ENCODE data around the gene CCDC178.

CCDC178 gene

DNA sequence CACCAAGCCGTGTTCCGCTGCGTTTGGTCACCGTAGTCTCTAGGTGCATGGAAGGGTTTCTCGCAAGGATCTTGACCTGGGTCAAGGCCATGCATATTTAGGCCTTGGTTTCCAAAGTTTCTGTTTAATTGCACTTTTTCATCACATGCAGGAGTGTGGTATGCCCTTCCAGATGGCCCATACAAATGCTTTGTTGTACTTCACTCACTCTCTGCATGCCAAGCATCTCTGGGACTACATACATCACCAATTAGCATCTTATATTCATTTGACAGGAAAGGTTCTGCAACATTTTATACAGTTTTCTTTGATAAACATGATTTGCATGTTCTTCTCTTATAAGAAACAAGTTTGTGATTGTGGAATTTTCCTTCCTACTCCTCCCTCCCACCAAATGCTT is 534.9 kb downstream of the CCDC178 start:
- Histone ChIP-seq H4K12ac (ENCODE audit: low read depth, low read length) (no peak overlapping the region), H3K4me1 (ENCODE audit: control insufficient read depth in 1 of 2, insufficient read depth in 2 of 2, low read length in 2 of 2) (no peaks in the 10 kb centered on the region), H3K27ac (ENCODE audit: low read depth, low read length) (no peak overlapping the region), H2AFZ (ENCODE audit: insufficient read depth, low read length, poor library complexity) (no peak overlapping the region), H2BK120ac (ENCODE audit: insufficient read depth, low read length, poor library complexity) (no peak overlapping the region), H3K18ac (ENCODE audit: low read length) (no peak overlapping the region), H3K4me3 (ENCODE audit: low read depth, low read length) (no peak overlapping the region), H3K4me2 (ENCODE audit: low read length) (no peak overlapping the region), H3K14ac (ENCODE audit: low read length) (no peak overlapping the region), H2BK5ac (ENCODE audit: low read depth, low read length, poor library complexity) (no peak overlapping the region), H4K91ac (ENCODE audit: low read depth, low read length) (no peak overlapping the region), H2BK12ac (ENCODE audit: low read length) (no peak overlapping the region), H3K9me3 (ENCODE audit: insufficient read depth, low read depth, low read length) (no peaks in the 10 kb centered on the region), H3K79me2 (ENCODE audit: control insufficient read depth, insufficient read depth, low read length, poor library complexity) (no peaks in the 10 kb centered on the region), H3K27me3 (ENCODE audit: insufficient read depth, low read length) (no peaks in the 10 kb centered on the region), H2AK5ac (ENCODE audit: low read length) (no peak overlapping the region), H3K23ac (ENCODE audit: low read length) (no peak overlapping the region), H3K79me1 (ENCODE audit: low read length) (no peaks in the 10 kb centered on the region), H4K8ac (ENCODE audit: low read depth, low read length) (no peak overlapping the region), H3K36me3 (ENCODE audit: control insufficient read depth in 1 of 2, insufficient read depth in 2 of 2, low read length in 2 of 2) (no peaks in the 10 kb centered on the region), H3K4ac (ENCODE audit: low read depth, low read length) (no peak overlapping the region), H3K9ac (ENCODE audit: low read length) (no peak overlapping the region)
- DNase-seq = no peak
- WGBS (ENCODE audit: extremely low coverage, insufficient coverage, insufficient read length) = no CpG with 5 or more reads among the region's 5 CpGs

DNA sequence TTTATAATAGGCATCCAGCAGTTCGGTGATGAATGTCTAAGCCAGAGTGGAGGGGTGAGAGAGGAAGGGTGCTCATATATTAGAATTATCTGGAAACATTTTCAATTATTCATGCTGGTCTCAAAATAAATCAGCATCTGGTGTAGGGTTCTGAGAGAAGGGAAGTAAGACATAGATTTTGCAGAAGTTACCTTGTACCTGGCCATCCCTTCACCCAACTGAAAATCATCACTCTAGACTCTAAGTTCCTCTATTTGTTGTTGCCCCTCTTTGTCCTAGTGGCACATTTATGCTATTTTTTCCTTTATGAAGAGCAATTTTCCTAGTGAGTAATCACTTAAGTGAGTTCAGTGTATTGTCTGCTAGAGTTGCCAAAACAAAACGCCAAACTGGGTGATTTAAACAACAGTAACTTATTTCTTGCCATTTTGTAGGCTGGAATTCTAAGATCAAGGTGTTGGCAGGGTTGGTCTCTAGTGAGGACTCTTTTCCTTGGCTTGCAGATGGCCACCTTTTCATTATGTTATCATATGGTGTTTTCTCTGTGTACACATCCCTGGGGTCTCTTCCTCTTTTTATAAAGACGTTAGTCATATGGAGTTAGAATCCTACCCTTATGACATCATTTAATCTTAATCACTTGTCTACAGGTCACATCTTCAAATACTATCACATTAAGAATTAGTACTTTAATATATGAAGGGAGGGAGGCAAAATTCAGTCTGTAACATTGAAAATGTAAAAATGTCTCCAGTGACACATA is 537.8 kb downstream of the CCDC178 start:
- no peak for DNase-seq
- no peaks in the 10 kb centered on the region for H3K36me3 ChIP-seq (ENCODE audit: control insufficient read depth in 1 of 2, insufficient read depth in 2 of 2, low read length in 2 of 2)
- no peaks in the 10 kb centered on the region for H3K9me3 ChIP-seq (ENCODE audit: insufficient read depth, low read depth, low read length)
- H3K4me1 ChIP-seq (ENCODE audit: control insufficient read depth in 1 of 2, insufficient read depth in 2 of 2, low read length in 2 of 2) = no peaks in the 10 kb centered on the region
- no peak overlapping the region for H2BK12ac ChIP-seq (ENCODE audit: low read length)
- H3K79me1 ChIP-seq (ENCODE audit: low read length) = no peaks in the 10 kb centered on the region
- no peak overlapping the region for H3K18ac ChIP-seq (ENCODE audit: low read length)
- H4K12ac ChIP-seq (ENCODE audit: low read depth, low read length) = no peak overlapping the region
- H3K79me2 ChIP-seq (ENCODE audit: control insufficient read depth, insufficient read depth, low read length, poor library complexity) = no peaks in the 10 kb centered on the region
- no peak overlapping the region for H3K4me3 ChIP-seq (ENCODE audit: low read depth, low read length)
- no peak overlapping the region for H4K91ac ChIP-seq (ENCODE audit: low read depth, low read length)
- no peak overlapping the region for H3K27ac ChIP-seq (ENCODE audit: low read depth, low read length)
- H3K14ac ChIP-seq (ENCODE audit: low read length) = no peak overlapping the region
- no peaks in the 10 kb centered on the region for H3K27me3 ChIP-seq (ENCODE audit: insufficient read depth, low read length)
- no peak overlapping the region for H3K4ac ChIP-seq (ENCODE audit: low read depth, low read length)
- no peak overlapping the region for H3K23ac ChIP-seq (ENCODE audit: low read length)
- H4K8ac ChIP-seq (ENCODE audit: low read depth, low read length) = no peak overlapping the region
- H3K9ac ChIP-seq (ENCODE audit: low read length) = no peak overlapping the region
- H2AK5ac ChIP-seq (ENCODE audit: low read length) = no peak overlapping the region
- H3K4me2 ChIP-seq (ENCODE audit: low read length) = no peak overlapping the region
- WGBS (ENCODE audit: extremely low coverage, insufficient coverage, insufficient read length) = no CpG with 5 or more reads among the region's 3 CpGs
- no peak overlapping the region for H2AFZ ChIP-seq (ENCODE audit: insufficient read depth, low read length, poor library complexity)
- no peak overlapping the region for H2BK5ac ChIP-seq (ENCODE audit: low read depth, low read length, poor library complexity)
- H2BK120ac ChIP-seq (ENCODE audit: insufficient read depth, low read length, poor library complexity) = no peak overlapping the region

GRCh38 chr18:32899819-32900218 is 540.7 kb downstream of the CCDC178 start:
- Histone ChIP-seq H3K9me3 (ENCODE audit: insufficient read depth, low read depth, low read length) (peaks cover 5% of the 10 kb centered on the region), H3K4me2 (ENCODE audit: low read length) (no peak overlapping the region), H2BK12ac (ENCODE audit: low read length) (no peak overlapping the region), H4K8ac (ENCODE audit: low read depth, low read length) (no peak overlapping the region), H4K91ac (ENCODE audit: low read depth, low read length) (no peak overlapping the region), H2AFZ (ENCODE audit: insufficient read depth, low read length, poor library complexity) (no peak overlapping the region), H3K79me1 (ENCODE audit: low read length) (no peaks in the 10 kb centered on the region), H3K4ac (ENCODE audit: low read depth, low read length) (no peak overlapping the region), H3K36me3 (ENCODE audit: control insufficient read depth in 1 of 2, insufficient read depth in 2 of 2, low read length in 2 of 2) (no peaks in the 10 kb centered on the region), H2AK5ac (ENCODE audit: low read length) (no peak overlapping the region), H3K27me3 (ENCODE audit: insufficient read depth, low read length) (no peaks in the 10 kb centered on the region), H3K4me1 (ENCODE audit: control insufficient read depth in 1 of 2, insufficient read depth in 2 of 2, low read length in 2 of 2) (no peaks in the 10 kb centered on the region), H3K18ac (ENCODE audit: low read length) (no peak overlapping the region), H3K9ac (ENCODE audit: low read length) (no peak overlapping the region), H3K4me3 (ENCODE audit: low read depth, low read length) (no peak overlapping the region), H3K79me2 (ENCODE audit: control insufficient read depth, insufficient read depth, low read length, poor library complexity) (no peaks in the 10 kb centered on the region), H3K27ac (ENCODE audit: low read depth, low read length) (no peak overlapping the region), H3K23ac (ENCODE audit: low read length) (no peak overlapping the region), H2BK5ac (ENCODE audit: low read depth, low read length, poor library complexity) (no peak overlapping the region), H2BK120ac (ENCODE audit: insufficient read depth, low read length, poor library complexity) (no peak overlapping the region), H3K14ac (ENCODE audit: low read length) (no peak overlapping the region), H4K12ac (ENCODE audit: low read depth, low read length) (no peak overlapping the region)
- no CpG with 5 or more reads among the region's 3 CpGs for WGBS (ENCODE audit: extremely low coverage, insufficient coverage, insufficient read length)
- no peak for DNase-seq

GRCh38 chr18:32896776-32897547 is 543.6 kb downstream of the CCDC178 start:
- Histone ChIP-seq H3K36me3 (ENCODE audit: control insufficient read depth in 1 of 2, insufficient read depth in 2 of 2, low read length in 2 of 2) (no peaks in the 10 kb centered on the region), H3K18ac (ENCODE audit: low read length) (no peak overlapping the region), H2BK5ac (ENCODE audit: low read depth, low read length, poor library complexity) (no peak overlapping the region), H3K4me2 (ENCODE audit: low read length) (no peak overlapping the region), H4K8ac (ENCODE audit: low read depth, low read length) (no peak overlapping the region), H2BK12ac (ENCODE audit: low read length) (no peak overlapping the region), H2AK5ac (ENCODE audit: low read length) (no peak overlapping the region), H3K79me2 (ENCODE audit: control insufficient read depth, insufficient read depth, low read length, poor library complexity) (no peaks in the 10 kb centered on the region), H3K4me1 (ENCODE audit: control insufficient read depth in 1 of 2, insufficient read depth in 2 of 2, low read length in 2 of 2) (no peaks in the 10 kb centered on the region), H3K14ac (ENCODE audit: low read length) (no peak overlapping the region), H3K23ac (ENCODE audit: low read length) (no peak overlapping the region), H3K79me1 (ENCODE audit: low read length) (no peaks in the 10 kb centered on the region), H3K4me3 (ENCODE audit: low read depth, low read length) (no peak overlapping the region), H3K27me3 (ENCODE audit: insufficient read depth, low read length) (no peaks in the 10 kb centered on the region), H3K9ac (ENCODE audit: low read length) (no peak overlapping the region), H2AFZ (ENCODE audit: insufficient read depth, low read length, poor library complexity) (no peak overlapping the region), H3K4ac (ENCODE audit: low read depth, low read length) (no peak overlapping the region), H3K27ac (ENCODE audit: low read depth, low read length) (no peak overlapping the region), H4K12ac (ENCODE audit: low read depth, low read length) (no peak overlapping the region), H4K91ac (ENCODE audit: low read depth, low read length) (no peak overlapping the region), H2BK120ac (ENCODE audit: insufficient read depth, low read length, poor library complexity) (no peak overlapping the region), H3K9me3 (ENCODE audit: insufficient read depth, low read depth, low read length) (peaks cover 5% of the 10 kb centered on the region)
- DNase-seq = no peak
- WGBS (ENCODE audit: extremely low coverage, insufficient coverage, insufficient read length) = no CpG with 5 or more reads among the region's 4 CpGs
